Measurements from ENCODE around the gene TIE1.

The TIE1 gene

DNA sequence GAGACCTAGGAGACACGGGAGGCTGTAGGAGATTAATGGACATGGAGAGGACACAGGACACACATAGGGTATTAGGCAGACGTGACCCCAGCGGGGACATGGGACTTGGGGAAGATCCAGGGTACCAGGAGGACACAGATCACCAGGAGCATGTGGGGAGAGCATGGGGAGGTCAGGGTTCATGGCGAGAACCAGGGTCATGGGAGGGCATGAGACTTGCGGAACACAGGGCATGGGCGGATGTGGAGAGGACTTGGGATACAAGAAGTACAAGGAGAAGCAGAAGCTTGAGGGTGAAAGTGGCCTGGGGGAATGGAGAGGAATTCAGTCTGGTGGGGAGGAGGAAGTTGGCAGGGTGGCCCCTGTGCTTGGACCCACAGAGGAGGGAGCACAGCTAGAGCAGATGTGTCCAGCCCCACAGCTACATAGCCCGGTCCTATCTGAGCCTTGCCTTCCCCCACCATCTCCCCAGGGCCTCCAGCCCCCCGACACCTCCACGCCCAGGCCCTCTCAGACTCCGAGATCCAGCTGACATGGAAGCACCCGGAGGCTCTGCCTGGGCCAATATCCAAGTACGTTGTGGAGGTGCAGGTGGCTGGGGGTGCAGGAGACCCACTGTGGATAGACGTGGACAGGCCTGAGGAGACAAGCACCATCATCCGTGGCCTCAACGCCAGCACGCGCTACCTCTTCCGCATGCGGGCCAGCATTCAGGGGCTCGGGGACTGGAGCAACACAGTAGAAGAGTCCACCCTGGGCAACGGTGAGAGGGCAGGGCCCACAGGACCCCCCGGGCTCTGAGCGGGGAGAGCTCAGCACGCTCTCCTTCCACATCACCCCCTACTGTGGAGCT lies 12.1 kb downstream of the TIE1 start:
- no peak for DNase-seq (ENCODE audit: low read depth in 2 of 2)

DNA sequence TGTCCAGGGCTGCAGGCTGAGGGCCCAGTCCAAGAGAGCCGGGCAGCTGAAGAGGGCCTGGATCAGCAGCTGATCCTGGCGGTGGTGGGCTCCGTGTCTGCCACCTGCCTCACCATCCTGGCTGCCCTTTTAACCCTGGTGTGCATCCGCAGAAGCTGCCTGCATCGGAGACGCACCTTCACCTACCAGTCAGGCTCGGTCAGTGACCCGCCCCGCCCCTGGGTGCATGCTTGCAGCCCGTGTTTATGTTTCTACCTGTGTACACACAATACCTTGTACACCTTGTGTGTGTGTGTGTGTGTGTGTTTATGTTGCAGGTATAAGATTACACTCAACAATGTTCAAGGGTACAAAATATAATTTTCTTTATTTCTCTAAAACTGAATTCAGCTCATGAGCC lies 13.0 kb downstream of the TIE1 start:
- no peak for DNase-seq (ENCODE audit: low read depth in 2 of 2)

GRCh38 chr1:43314233-43314632 lies 13.5 kb downstream of the TIE1 start:
- DNase-seq (ENCODE audit: low read depth in 2 of 2) = no peak

DNA sequence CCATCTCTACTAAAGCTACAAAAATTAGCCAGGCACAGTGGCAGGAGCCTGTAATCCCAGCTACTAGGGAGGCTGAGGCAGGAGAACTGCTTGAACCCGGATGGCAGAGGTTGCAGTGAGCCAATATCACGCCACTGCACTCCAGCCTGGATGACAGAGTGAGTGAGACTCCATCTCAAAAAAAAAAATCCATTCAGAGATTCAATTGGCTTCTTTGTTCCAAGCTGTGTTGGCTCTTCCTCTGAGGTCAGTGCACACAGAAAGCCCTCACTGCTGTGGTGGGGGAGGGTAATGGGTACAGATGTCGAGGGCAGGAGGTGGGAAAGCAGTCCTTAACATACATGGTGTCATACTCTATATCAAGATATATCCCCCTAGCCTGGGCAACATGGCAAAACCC lies 14.7 kb downstream of the TIE1 start:
- DNase-seq (ENCODE audit: low read depth in 2 of 2) = no peak

DNA sequence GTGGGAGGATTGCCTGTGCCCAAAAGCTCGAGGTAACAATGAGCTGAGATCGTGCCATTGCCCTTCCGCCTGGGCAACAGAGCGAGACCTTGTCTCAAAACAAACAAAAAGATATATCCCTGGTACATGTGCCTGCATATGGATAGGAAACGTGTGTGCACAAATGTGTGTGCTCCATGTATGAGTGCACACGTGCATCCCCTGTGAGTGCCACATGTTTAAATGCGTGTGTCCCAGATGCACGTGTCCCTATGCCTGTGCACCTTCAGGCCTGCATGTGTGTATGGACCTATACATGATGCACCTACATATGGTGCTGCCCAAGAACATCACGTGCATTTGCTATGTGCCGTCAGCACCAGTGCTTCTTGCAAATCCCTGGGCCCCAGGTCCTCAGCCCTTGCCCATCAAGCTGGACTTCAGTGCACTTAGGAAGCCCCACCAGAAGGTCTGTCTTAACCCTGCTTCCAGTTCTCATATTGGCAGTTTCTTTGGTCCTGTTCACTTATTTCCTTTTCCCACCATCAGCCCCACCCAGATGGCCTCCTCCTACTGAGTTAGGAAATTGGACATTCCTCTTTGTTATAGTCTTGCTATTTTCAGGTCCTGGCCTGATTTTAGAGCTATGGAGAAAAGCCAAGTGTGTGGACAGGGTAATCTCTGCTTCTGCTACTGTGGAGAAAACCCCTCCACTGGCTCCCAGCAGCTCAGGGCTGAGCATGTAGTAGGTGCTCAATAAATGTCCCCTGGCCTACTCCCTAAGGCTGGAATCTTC lies 15.4 kb downstream of the TIE1 start:
- no peak for DNase-seq (ENCODE audit: low read depth in 2 of 2)

- DNase-seq (ENCODE audit: low read depth in 2 of 2) = no peak
Observed at GRCh38 chr1:43316738-43317520, 16.1 kb downstream of the TIE1 start.

GRCh38 chr1:43317817-43318471 lies 17.2 kb downstream of the TIE1 start:
- no peak for DNase-seq (ENCODE audit: low read depth in 2 of 2)

- no peak for DNase-seq (ENCODE audit: low read depth in 2 of 2)
Observed at GRCh38 chr1:43318831-43319230, 18.0 kb downstream of the TIE1 start.

- DNase-seq (ENCODE audit: low read depth in 2 of 2) = no peak
Observed at GRCh38 chr1:43319288-43319687, 18.5 kb downstream of the TIE1 start.

GRCh38 chr1:43319766-43320165 lies 19.0 kb downstream of the TIE1 start:
- no peak for DNase-seq (ENCODE audit: low read depth in 2 of 2)

DNA sequence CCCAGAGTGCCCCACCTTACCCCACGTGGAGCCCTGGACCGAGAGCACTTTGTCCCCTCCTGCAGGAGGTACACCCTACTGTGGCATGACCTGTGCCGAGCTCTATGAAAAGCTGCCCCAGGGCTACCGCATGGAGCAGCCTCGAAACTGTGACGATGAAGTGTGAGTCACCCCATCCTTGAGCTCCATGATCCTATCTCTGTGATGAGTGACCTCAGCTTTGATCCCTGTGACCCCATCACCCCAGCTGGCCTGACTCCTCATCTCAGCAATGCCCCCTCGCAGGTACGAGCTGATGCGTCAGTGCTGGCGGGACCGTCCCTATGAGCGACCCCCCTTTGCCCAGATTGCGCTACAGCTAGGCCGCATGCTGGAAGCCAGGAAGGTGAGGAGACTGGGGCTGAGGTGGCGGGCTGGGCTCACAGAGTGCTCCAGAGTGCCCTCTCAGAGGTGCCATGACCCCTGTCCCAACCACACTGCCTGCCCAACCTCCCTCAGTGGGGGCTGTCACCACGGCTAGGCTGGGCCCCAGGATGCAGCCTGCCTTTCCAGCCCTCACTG lies 20.6 kb downstream of the TIE1 start:
- DNase-seq (ENCODE audit: low read depth in 2 of 2) = no peak

DNA sequence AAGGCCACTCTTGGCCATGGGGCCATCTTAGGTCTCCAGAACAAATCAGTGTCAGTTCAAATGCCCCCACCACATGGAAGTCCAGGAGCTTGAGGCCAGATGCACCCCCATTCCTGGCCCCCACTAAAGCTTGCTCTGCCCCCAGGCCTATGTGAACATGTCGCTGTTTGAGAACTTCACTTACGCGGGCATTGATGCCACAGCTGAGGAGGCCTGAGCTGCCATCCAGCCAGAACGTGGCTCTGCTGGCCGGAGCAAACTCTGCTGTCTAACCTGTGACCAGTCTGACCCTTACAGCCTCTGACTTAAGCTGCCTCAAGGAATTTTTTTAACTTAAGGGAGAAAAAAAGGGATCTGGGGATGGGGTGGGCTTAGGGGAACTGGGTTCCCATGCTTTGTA lies 21.7 kb downstream of the TIE1 start:
- DNase-seq (ENCODE audit: low read depth in 2 of 2) = no peak

DNA sequence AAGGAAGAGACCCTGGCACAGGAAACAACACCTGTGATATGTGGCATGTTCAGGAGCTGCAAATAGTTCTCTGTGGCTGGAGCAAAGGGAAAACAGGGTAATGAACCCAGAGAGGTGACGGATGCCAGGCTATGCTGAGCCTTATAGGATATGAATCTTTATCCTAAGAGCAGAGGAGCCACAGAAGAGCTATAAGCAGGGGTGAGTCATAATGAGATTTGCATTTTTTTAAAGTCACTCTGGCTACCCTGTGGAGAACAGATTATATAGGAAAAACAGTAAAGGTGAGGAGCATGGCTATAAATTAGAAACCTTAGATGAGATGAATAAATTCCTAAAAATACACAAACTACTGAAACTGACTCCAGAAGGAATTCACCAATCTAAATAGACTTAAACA lies 24.0 kb downstream of the TIE1 start:
- no peak for DNase-seq (ENCODE audit: low read depth in 2 of 2)

- DNase-seq (ENCODE audit: low read depth in 2 of 2) = no peak
Observed at GRCh38 chr1:43325381-43325780, 24.6 kb downstream of the TIE1 start.

DNA sequence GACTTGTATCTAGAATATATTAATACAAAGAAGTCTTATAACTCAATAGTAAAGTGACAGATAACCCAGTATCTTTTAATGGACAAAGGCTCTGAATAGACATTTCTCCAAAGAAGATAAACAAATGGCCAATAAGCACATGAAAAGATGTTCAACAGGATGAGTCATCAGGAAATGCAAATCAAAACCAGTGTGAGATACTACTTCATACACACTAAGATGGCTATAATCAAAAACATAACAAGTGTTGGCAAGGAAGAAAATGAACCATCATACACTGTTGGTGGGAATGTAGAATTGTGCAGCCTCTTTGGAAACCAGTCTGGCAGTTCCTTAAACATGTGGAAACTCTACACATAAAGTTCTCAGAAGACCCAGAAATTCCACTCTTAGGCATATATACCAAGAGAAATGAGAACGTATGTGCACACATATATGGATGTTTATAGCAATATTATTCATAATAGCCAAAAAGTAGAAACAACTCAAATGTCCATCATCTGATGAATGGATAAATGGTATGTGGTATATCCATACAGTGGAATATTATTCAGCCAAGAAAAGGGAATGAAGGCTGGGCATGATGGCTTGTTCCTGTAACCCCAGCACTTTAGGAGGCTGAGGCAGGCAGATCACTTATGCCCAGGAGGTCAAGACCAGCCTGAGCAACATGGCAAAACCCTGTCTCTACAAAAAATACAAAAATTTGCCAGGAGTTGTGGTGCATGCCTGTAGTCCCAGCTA lies 26.9 kb downstream of the TIE1 start:
- DNase-seq (ENCODE audit: low read depth in 2 of 2) = no peak

GRCh38 chr1:43329995-43330751 lies 29.4 kb downstream of the TIE1 start:
- peak; percentile 44 to 73 for DNase-seq (ENCODE audit: low read depth in 2 of 2)

- DNase-seq (ENCODE audit: low read depth in 2 of 2) = no peak
Observed at GRCh38 chr1:43331688-43332087, 30.9 kb downstream of the TIE1 start.

GRCh38 chr1:43334453-43335205 lies 33.8 kb downstream of the TIE1 start:
- no peak for DNase-seq (ENCODE audit: low read depth in 2 of 2)

GRCh38 chr1:43337588-43337987 lies 36.8 kb downstream of the TIE1 start, which contains the start of gene MPL:
MPL (plus strand) TSS chr1:43337818; CDS start chr1:43337849, 31 bp downstream.
- no peak for DNase-seq (ENCODE audit: low read depth in 2 of 2)

Data from stimulated activated CD4-positive, alpha-beta T cell treated with anti-CD3 and anti-CD28 coated beads, Interleukin-12 subunit alpha, Interleukin-12 subunit beta, amount 100 ng/mL, for 24 hours (primary cell).